Measurements from ENCODE around the gene INSYN2B. TPM values are rescaled to one million over a fixed set of nuclear protein-coding genes. Genes with fewer than 3 reads are reported as not detected.
"Not testable (repeated sequence)": the region's sequence is repeated elsewhere in the genome, so short reads cannot be mapped to it uniquely, and the experiment has no call there.

The INSYN2B gene
- total and polyA plus RNA-seq, 10 donors: 0.09 to 5.5 (median 1.1) TPM

DNA sequence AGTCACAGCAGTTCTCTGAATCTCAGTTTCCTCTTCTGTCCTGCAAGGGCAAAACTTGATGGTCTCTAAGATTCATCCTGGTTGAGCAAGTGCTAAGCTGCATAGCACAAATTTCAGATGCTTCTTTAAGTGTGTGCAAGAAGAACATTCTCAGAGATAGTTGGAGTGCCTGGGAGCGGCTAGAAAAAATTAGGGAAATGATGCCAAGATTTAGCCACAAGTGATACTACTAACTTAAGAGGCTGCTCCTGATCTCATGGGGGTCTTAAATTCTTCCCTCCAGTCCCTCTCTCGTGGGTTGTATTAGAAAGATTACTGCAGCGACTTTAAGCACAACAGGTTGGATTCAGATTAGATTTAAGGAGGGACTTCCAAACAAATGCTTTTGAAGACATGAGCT lies 24.2 kb downstream of the INSYN2B start:
- H3K4me3 ChIP-seq: no peak overlapping the region
- no peaks in the 10 kb centered on the region for H3K4me1 ChIP-seq
- no peaks in the 10 kb centered on the region for H3K27me3 ChIP-seq (replicated peaks in 1 of 7)
- no peak overlapping the region for H3K27ac ChIP-seq
- H3K36me3 ChIP-seq: peaks cover 0 to 49% (median 0%) of the 10 kb centered on the region in 6 donors
- WGBS, 5 donors: 80 to 95% (median 89%) methylated on average over 3 of the region's 3 CpGs
- H3K9me3 ChIP-seq: no peaks in the 10 kb centered on the region
- no peak for DNase-seq
- no peak for TF ChIP-seq POLR2A (IDR thresholded peaks at IDR 0.05)
- no peak for TF ChIP-seq POLR2AphosphoS5 (IDR thresholded peaks at IDR 0.05)
- TF ChIP-seq, protein P1, sequence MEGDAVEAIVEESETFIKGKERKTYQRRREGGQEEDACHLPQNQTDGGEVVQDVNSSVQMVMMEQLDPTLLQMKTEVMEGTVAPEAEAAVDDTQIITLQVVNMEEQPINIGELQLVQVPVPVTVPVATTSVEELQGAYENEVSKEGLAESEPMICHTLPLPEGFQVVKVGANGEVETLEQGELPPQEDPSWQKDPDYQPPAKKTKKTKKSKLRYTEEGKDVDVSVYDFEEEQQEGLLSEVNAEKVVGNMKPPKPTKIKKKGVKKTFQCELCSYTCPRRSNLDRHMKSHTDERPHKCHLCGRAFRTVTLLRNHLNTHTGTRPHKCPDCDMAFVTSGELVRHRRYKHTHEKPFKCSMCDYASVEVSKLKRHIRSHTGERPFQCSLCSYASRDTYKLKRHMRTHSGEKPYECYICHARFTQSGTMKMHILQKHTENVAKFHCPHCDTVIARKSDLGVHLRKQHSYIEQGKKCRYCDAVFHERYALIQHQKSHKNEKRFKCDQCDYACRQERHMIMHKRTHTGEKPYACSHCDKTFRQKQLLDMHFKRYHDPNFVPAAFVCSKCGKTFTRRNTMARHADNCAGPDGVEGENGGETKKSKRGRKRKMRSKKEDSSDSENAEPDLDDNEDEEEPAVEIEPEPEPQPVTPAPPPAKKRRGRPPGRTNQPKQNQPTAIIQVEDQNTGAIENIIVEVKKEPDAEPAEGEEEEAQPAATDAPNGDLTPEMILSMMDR (IDR thresholded peaks at IDR 0.05 in 8 of 11, conservative IDR thresholded peaks at IDR 0.05 in 3 of 11): no peak
- intact Hi-C loops (cut with DNase I; ENCODE audit: low total_unique reads): no loop called here

DNA sequence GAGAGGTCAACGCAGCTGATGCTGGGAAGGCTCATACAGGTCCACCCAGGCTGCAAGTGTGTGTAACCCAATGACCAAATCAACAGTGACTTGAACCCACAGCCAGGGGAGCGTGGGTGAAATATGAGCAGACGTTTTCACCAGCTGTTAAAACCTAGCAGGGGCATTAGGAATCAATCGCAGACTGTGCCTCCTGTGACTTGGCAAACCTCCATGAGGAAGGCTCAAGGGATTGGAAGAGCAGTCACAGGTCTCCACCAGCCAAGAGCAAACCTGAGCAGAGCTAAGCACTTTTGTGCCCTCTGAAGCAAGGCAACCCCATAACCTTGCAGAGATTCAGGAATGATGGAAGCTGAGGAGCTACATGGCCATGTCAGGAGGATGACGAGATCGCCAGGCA lies 25.5 kb downstream of the INSYN2B start:
- DNase-seq: no peak
- H3K36me3 ChIP-seq: peaks cover 0 to 57% (median 0%) of the 10 kb centered on the region in 6 donors
- H3K27ac ChIP-seq: no peak overlapping the region
- TF ChIP-seq, protein P1 (IDR thresholded peaks at IDR 0.05 in 8 of 11, conservative IDR thresholded peaks at IDR 0.05 in 3 of 11): no peak
- TF ChIP-seq POLR2AphosphoS5 (IDR thresholded peaks at IDR 0.05): no peak
- TF ChIP-seq POLR2A (IDR thresholded peaks at IDR 0.05): no peak
- no peaks in the 10 kb centered on the region for H3K4me1 ChIP-seq
- H3K9me3 ChIP-seq: no peaks in the 10 kb centered on the region
- H3K27me3 ChIP-seq (replicated peaks in 1 of 7): no peaks in the 10 kb centered on the region
- 91 to 97% (median 95%) methylated on average over 6 of the region's 6 CpGs for WGBS, 5 donors
- intact Hi-C loops (cut with DNase I; ENCODE audit: low total_unique reads): no loop called here
- no peak overlapping the region for H3K4me3 ChIP-seq

DNA sequence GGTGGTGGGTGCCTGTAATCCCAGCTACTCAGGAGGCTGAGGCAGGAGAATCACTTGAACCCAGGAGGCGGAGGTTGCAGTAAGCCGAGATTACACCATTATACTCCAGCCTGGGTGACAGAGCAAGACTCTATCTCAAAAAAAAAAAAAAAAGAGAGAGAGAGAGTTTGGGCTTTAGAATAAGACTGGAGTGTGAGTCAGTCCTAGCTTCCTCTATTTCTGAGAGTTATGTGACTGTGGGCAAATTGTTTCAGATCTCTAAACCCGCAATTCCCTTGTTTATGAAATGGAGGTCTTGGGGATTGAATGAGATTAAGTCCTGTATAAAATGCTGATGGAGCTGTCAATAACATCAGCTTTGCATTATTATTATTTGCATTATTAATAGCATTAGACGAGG lies 27.1 kb downstream of the INSYN2B start:
- peaks cover 0 to 63% (median 0%) of the 10 kb centered on the region in 6 donors for H3K36me3 ChIP-seq
- H3K4me3 ChIP-seq; H3K27ac ChIP-seq; intact Hi-C loops (cut with DNase I; ENCODE audit: low total_unique reads); H3K9me3 ChIP-seq; DNase-seq; H3K27me3 ChIP-seq (replicated peaks in 1 of 7); H3K4me1 ChIP-seq: not testable (repeated sequence)
- 66 to 86% (median 74%) methylated on average over 4 of the region's 4 CpGs for WGBS, 5 donors

DNA sequence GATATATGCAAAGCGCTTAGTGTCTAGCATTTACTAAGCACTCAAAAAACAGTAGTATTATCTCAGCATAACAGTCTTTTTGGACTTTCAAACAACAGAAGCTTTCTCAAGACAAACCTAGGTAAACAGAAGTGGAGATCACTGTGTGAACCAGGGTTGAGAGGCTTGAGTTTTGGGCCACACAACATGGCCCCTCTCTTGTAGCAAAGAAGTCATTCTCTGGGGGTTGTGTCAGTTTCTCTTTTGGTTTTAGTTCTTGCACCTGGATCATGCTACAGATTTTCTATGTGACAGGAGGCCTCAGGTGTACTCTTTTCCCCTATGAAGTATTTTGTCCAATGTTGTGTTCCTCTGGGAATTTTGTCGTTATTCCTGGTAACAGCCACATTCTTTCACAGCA lies 30.0 kb downstream of the INSYN2B start:
- H3K36me3 ChIP-seq: peaks cover 0 to 64% (median 0%) of the 10 kb centered on the region in 6 donors
- DNase-seq: no peak
- H3K27me3 ChIP-seq (replicated peaks in 1 of 7): no peaks in the 10 kb centered on the region
- no peak overlapping the region for H3K27ac ChIP-seq
- WGBS, 5 donors: 94 to 100% (median 98%) methylated on average over 2 of the region's 2 CpGs
- no peak for TF ChIP-seq POLR2A (IDR thresholded peaks at IDR 0.05)
- no peak for TF ChIP-seq POLR2AphosphoS5 (IDR thresholded peaks at IDR 0.05)
- TF ChIP-seq, protein P1 (IDR thresholded peaks at IDR 0.05 in 8 of 11, conservative IDR thresholded peaks at IDR 0.05 in 3 of 11): no peak
- H3K4me3 ChIP-seq: no peak overlapping the region
- no peaks in the 10 kb centered on the region for H3K9me3 ChIP-seq
- intact Hi-C loops (cut with DNase I; ENCODE audit: low total_unique reads): no loop called here
- H3K4me1 ChIP-seq: peaks cover 0 to 11% (median 3%) of the 10 kb centered on the region in 6 donors

Measured in spleen (tissue), 11 donors.